Lower leg skin (tissue), 4 donors: ENCODE results near the gene GINS2. TPM values are rescaled to one million over a fixed set of nuclear protein-coding genes. Genes with fewer than 3 reads are reported as not detected.

Experiments used
- DNase-seq, 2 donors: peaks; one replicate each; pipeline ENCODE4 v3.0.0-alpha.2; 2019; ENCODE audit warnings: low spot score in 2 of 2
- H3K4me3 ChIP-seq: fragments of 200-600 bp; sonication (generic); 2 replicates; pipeline ENCODE4 v1.5.1; 2017; ENCODE audit warnings: mild to moderate bottlenecking, low read depth; ENCODE audit not compliant: poor library complexity, severe bottlenecking
- POLR2A ChIP-seq, 2 donors: fragments of 450-650 bp; IDR thresholded peaks; one replicate each; pipeline ENCODE4 v1.6.1; 2016 to 2017; ENCODE audit warnings: antibody characterized with exemption in 2 of 2, mild to moderate bottlenecking in 1 of 2, moderate library complexity in 1 of 2
- WGBS, 2 donors: methylation state at CpG; one replicate each; pipeline ENCODE4 v1.1.5; 2018; 5-methylcytosine and 5-hydroxymethylcytosine counted together
- intact Hi-C: fragments of 100-400 bp; cut with DNase I; formaldehyde crosslinking; loops from one replicate; pipeline ENCODE4 v1.15.0; 2023; ENCODE audit warnings: low total_unique reads
- total RNA-seq, 4 donors: library from RNA; depleted of rRNA; stranded (reverse); fragments of >200 nt; gene quantifications; one replicate each; pipeline ENCODE4 v1.1.0, GENCODE V29; 2016
- TF ChIP-seq, protein P1 (sequence below), 3 donors: fragments of 450-650 bp; IDR thresholded peaks; one replicate each; pipeline ENCODE4 v1.5.1; 2016; ENCODE audit warnings: antibody characterized with exemption in 3 of 3, mild to moderate bottlenecking in 3 of 3, moderate library complexity in 2 of 3

The GINS2 gene
- total RNA-seq, 4 donors from 2014 or later, result 0.38 to 0.98 (median 0.91) TPM; not detected in 1

DNA sequence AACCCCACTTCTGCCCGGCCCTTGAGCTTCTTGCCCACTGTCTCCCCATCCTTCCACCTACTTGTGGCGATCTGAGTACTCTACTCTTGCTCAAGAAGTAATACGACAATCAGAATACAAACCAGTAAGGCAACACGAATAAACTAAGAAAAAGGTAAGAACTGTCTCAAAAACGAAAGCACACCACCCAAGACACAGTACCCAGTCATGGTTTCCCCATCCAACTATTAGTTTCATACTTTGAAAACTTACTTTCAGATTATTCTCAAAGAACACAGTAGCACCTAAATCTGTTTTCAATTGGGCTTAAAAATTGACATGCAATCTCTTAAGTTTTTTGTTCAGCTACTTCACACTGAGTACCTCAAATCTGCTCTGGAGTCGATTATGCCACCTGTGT, 13.9 kb downstream of the GINS2 start:
- intact Hi-C loops, result no loop called here
- no peak for DNase-seq
- TF ChIP-seq POLR2A (IDR thresholded peaks at IDR 0.05), result no peak
- TF ChIP-seq, protein P1, sequence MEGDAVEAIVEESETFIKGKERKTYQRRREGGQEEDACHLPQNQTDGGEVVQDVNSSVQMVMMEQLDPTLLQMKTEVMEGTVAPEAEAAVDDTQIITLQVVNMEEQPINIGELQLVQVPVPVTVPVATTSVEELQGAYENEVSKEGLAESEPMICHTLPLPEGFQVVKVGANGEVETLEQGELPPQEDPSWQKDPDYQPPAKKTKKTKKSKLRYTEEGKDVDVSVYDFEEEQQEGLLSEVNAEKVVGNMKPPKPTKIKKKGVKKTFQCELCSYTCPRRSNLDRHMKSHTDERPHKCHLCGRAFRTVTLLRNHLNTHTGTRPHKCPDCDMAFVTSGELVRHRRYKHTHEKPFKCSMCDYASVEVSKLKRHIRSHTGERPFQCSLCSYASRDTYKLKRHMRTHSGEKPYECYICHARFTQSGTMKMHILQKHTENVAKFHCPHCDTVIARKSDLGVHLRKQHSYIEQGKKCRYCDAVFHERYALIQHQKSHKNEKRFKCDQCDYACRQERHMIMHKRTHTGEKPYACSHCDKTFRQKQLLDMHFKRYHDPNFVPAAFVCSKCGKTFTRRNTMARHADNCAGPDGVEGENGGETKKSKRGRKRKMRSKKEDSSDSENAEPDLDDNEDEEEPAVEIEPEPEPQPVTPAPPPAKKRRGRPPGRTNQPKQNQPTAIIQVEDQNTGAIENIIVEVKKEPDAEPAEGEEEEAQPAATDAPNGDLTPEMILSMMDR (IDR thresholded peaks at IDR 0.05), result no peak
- WGBS, 2 donors, result 86 to 88% methylated on average over 6 of the region's 6 CpGs
- H3K4me3 ChIP-seq, result no peak overlapping the region

DNA sequence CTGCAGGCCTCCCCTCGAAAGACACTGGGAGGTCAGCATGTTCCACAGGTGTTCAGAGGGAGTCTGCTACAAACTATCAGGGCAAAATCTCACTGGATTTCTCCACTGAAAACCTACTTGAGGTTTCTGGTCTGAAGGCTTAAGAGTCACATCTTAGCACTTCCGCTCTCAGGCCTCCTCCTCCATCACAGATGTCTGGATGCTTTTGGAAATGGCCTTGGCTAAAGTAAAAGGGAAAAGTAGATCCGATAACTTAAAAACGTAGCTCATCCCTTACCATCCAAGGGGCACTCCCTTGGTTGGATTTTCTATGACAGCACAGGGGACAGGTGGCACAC, 14.4 kb downstream of the GINS2 start:
- no peak for DNase-seq
- TF ChIP-seq POLR2A (IDR thresholded peaks at IDR 0.05), result no peak
- TF ChIP-seq, protein P1 (IDR thresholded peaks at IDR 0.05), result no peak
- intact Hi-C loops, result no loop called here
- 80 to 89% methylated on average over 4 of the region's 4 CpGs for WGBS, 2 donors
- H3K4me3 ChIP-seq, result no peak overlapping the region

DNA sequence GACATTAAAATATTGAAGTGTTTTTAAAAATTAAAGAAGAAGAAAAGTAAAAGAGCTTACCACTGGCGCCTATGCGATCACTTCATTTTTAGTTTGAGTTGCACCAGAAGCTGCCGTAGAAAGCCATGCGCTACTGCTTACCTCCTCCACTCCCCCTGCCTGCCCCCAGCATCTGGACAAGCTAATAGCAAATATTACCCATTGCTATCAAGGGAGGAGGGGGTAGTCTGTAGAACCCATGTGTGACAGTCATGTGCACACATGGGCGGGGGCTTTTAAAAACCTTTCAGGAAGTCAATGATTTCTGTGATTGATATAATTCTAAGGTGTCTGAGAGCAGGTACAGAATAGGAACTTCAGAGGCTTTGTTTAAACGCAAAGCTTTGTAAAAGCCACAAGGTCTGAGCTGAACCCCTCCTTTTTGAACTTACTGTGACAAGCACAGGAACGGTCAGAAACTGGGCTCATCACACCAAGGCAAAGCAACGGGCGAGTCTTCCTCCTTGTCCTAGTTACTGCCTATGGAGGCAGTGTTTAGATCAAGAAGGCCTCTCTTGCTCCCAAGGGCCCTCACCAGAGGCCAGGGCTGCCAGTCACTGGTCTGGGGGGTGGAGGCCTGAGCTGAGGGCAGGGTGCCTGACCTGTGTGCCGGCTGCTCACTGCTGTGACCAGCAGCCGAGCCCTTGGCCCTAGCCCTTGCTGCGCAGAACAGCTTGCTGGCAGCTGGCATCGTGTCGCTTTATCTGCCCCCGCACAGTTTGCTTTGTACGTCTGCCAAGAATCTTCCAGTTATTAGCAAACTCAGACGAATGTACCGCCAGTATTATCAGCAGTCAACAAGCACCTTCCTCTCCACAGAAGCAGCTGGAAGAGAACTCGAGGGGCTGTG, 15.0 kb downstream of the GINS2 start:
- 71 to 74% methylated on average over 17 to 19 of the region's 19 CpGs for WGBS, 2 donors
- DNase-seq, result no peak
- intact Hi-C loops, result no loop called here
- TF ChIP-seq, protein P1 (IDR thresholded peaks at IDR 0.05), result no peak
- no peak for TF ChIP-seq POLR2A (IDR thresholded peaks at IDR 0.05)
- H3K4me3 ChIP-seq, result no peak overlapping the region

DNA sequence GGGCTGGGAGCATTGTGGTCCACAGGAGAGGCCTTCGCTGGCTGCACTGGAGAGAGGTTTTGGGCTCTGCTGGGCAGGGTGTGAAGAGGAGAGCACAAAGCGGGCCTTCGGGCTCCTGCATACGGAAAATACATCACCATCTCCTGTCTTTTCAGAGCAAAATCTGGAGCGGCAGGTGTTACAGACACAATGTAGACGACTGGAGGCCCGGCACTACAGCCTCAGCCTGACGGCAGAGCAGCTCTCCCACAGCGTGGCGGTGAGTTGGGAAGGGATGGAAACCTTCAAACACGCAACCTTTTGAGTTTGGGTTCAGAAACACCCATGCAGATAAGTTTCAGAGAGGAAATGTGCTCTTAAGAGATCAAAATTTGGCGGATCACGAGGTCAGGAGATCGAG, 17.9 kb downstream of the GINS2 start:
- no peak for DNase-seq
- TF ChIP-seq, protein P1 (IDR thresholded peaks at IDR 0.05), result no peak
- 97 to 98% methylated on average over 14 of the region's 14 CpGs for WGBS, 2 donors
- H3K4me3 ChIP-seq, result no peak overlapping the region
- intact Hi-C loops, result no loop called here

DNA sequence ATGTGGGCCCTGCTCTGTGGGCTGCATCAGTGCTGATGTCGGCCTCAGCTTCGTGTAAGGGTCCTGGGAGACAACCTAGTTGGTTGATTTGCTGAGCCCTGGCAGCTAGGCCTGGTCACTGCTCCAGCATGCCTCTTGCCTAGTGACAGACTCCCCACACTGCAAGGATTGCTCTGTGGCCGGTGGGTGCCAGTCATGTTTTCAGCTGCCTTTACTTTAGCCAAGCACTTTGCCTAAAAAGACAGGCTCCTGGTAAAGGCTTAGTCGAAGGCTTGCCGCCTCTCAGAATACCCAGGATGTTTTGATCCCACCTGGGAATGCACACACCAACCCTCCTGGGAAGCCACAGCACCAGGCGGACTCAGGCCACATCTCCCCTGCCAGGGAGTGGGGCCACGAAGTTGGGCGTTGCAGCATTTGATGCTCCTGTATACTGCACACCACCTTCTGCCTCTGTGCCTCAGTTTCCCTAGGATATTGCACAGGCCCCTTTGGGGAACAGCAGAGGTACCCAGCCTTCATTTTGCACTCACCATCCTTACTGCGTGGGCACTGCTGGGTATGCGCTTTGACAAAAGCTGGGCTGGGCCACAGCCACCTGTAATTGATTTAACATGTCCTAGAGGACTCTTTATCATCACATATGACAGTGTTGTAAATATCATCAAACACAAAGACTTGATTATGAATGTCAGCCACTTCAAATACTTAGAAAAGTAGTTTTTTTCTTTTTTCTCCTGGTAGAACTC, 19.9 kb downstream of the GINS2 start:
- no peak for DNase-seq
- 93 to 98% methylated on average over 9 to 10 of the region's 10 CpGs for WGBS, 2 donors
- no peak for TF ChIP-seq POLR2A (IDR thresholded peaks at IDR 0.05)
- TF ChIP-seq, protein P1 (IDR thresholded peaks at IDR 0.05), result no peak
- intact Hi-C loops, result no loop called here
- no peak overlapping the region for H3K4me3 ChIP-seq
